Activated CD8-positive, alpha-beta memory T cell treated with anti-CD3 and anti-CD28 coated beads for 1 hour (primary cell): Measurements from ENCODE around the gene SFT2D2.

ENCODE experiments used
- DNase-seq, 2 donors: peaks; one replicate each; pipeline ENCODE4 v3.0.0-alpha.2; 2020; ENCODE audit warnings: low read depth in 1 of 2; ENCODE audit errors: extremely low read depth in 1 of 2

Gene SFT2D2

GRCh38 chr1:168301664-168302320 lies 76.0 kb downstream of the SFT2D2 start:
- DNase-seq = no peak
